Panc1 (cell line): ENCODE results near the gene SCNN1B. TPM values are rescaled to one million over a fixed set of nuclear protein-coding genes. Genes with fewer than 3 reads are reported as not detected.

ENCODE experiments used
- ATAC-seq: fragments of 200-7000 bp; cut with Tn5 transposase; 2 replicates; pipeline ENCODE4 v1.9.1; 2020; ENCODE audit warnings: mild to moderate bottlenecking, moderate library complexity
- BruUV-seq: library from RNA; stranded (reverse); fragments of 400-500 nt; replicated peaks from 2 replicates; lab custom pipeline; 2021; lab: Mats Ljungman, UMichigan
- CTCF ChIA-PET: fragments of 300-600 bp; sonication (Branson Sonifier 250); formaldehyde crosslinking; loops from one replicate; lab custom pipeline; 2022; ENCODE audit warnings: antibody characterized with exemption; lab: Charles Lee
- POLR2A ChIA-PET: fragments of 300-600 bp; sonication (Branson Sonifier 250); formaldehyde crosslinking; loops from one replicate; lab custom pipeline; 2022; ENCODE audit warnings: antibody characterized with exemption; lab: Charles Lee
- DNase-seq: peaks from one replicate; pipeline ENCODE4 v3.0.0-alpha.2; 2010; ENCODE audit warnings: low read depth, low spot score
- H3K27ac ChIP-seq: 2 replicates; pipeline ENCODE4 v1.5.1; 2011; ENCODE audit warnings: mild to moderate bottlenecking, low read length, inconsistent platforms
- H3K27me3 ChIP-seq: fragments of 200-500 bp; sonication (Bioruptor generic); 2 replicates; pipeline ENCODE4 v1.6.0; 2014; ENCODE audit warnings: low read length, inconsistent platforms; ENCODE audit not compliant: control insufficient read depth, insufficient read depth
- H3K36me3 ChIP-seq: fragments of 200-500 bp; sonication (Bioruptor generic); 2 replicates; pipeline ENCODE4 v1.5.1; 2014; ENCODE audit warnings: inconsistent platforms, mild to moderate bottlenecking, low read length, moderate library complexity; ENCODE audit not compliant: control insufficient read depth, insufficient read depth
- H3K4me1 ChIP-seq: 2 replicates; pipeline ENCODE4 v1.5.1; 2011; ENCODE audit warnings: inconsistent platforms, mild to moderate bottlenecking, low read length, moderate library complexity; ENCODE audit not compliant: control insufficient read depth, insufficient read depth
- H3K4me3 ChIP-seq, 2 experiments: 2 replicates each; pipeline ENCODE4 v1.5.1; 2011 to 2012; ENCODE audit warnings: low read depth in 2 of 2, low read length in 2 of 2, mild to moderate bottlenecking in 2 of 2, inconsistent platforms in 1 of 2, moderate library complexity in 1 of 2
- H3K9me3 ChIP-seq: fragments of 200-500 bp; sonication (Bioruptor generic); 2 replicates; pipeline ENCODE4 v1.5.1; 2014; ENCODE audit warnings: low read depth, mild to moderate bottlenecking, inconsistent platforms, low read length, moderate library complexity; ENCODE audit not compliant: control insufficient read depth, insufficient read depth
- POLR2AphosphoS5 ChIP-seq: IDR thresholded peaks from 2 replicates; pipeline ENCODE4 v1.6.1; 2012; ENCODE audit warnings: mild to moderate bottlenecking, low read depth, low read length, moderate library complexity
- SIN3A ChIP-seq: IDR thresholded peaks from 2 replicates; pipeline ENCODE4 v1.6.1; 2012; ENCODE audit warnings: low read depth, mild to moderate bottlenecking, low read length, moderate library complexity, borderline replicate concordance; ENCODE audit not compliant: insufficient read depth
- TCF7L2 ChIP-seq: IDR thresholded peaks from 2 replicates; pipeline ENCODE4 v1.6.1; 2011; ENCODE audit warnings: mild to moderate bottlenecking, low read depth, low read length, inconsistent platforms
- in situ Hi-C: cut with HindIII; loops from 2 replicates; pipeline ENCODE4 v1.10.0; 2016; ENCODE audit warnings: low sequenced_read_pairs, low pct_unique_long_range_greater_than_20kb
- intact Hi-C: fragments of 100-400 bp; cut with micrococcal nuclease; formaldehyde crosslinking; loops from one replicate; pipeline ENCODE4 v1.10.0; 2022; ENCODE audit not compliant: unreplicated experiment
- total RNA-seq: library from RNA; stranded (reverse); gene quantifications from one replicate; pipeline ENCODE4 v1.2.1, GENCODE V29; 2021; ENCODE audit not compliant: unreplicated experiment
- TF ChIP-seq, protein P1 (sequence below), 2 experiments: IDR thresholded peaks; 2 replicates each; pipeline ENCODE4 v1.6.1; 2011 to 2012; ENCODE audit warnings: low read depth in 2 of 2, control low read depth in 1 of 2, low read length in 1 of 2, mild to moderate bottlenecking in 1 of 2, moderate library complexity in 1 of 2; ENCODE audit not compliant: insufficient read depth in 1 of 2
- TF ChIP-seq, protein P2 (sequence below): fragments of 450-650 bp; IDR thresholded peaks from 2 replicates; pipeline ENCODE4 v1.5.1; 2017; ENCODE audit warnings: mild to moderate bottlenecking

The SCNN1B gene
- total RNA-seq, 1 experiment from 2014 or later: 10.7 TPM

DNA sequence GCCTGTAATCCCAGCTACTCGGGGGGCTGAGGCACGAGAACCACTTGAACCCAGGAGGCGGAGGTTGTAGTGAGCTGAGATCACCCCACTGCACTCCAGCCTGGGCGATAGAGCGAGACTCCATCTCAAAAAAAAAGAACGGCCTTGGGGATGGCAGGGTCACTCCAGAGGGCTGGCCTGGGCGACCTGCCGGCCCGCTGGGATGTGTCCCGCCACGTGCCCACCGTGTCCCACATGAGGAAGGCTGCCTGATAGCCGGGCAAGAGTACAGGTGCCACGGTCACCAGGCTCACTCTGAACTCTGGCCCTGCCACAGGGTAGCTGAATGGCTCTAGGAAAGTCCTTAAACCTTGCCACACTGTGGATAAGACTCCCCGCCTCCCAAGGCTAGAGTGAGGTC, 83.3 kb downstream of the SCNN1B start:
- in situ Hi-C loops: no loop called here
- CTCF ChIA-PET: interaction anchor here (0.6 kb wide), 1 partner anchor 335 kb away, joined by 4 read pairs; no protein-coding TSS in a partner anchor
- POLR2A ChIA-PET: interaction anchor here (0.7 kb wide), 1 partner anchor 88 kb away, joined by 3 read pairs; no protein-coding TSS in a partner anchor

DNA sequence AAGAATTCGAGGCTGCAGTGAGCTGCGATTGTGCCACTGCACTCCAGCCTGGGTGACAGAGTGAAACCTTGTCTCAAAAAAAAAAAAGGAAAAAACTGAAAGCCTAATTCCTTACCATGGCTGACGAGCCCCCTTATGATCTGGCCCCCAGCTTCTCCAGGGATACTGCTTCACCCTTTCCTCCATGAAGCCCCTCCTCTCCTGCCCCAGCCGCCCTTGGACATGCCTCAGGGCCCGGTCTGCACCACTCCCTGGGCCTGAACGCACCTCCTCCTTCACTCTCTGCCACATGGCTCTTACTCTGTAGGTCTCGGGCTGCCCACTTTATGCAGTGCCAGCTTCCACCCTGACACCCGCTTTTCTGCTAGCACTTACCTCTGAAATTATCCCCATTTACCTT, 85.6 kb downstream of the SCNN1B start:
- ATAC-seq (no peak), DNase-seq (no peak)
- TF ChIP-seq SIN3A: no peak
- TF ChIP-seq, protein P1, sequence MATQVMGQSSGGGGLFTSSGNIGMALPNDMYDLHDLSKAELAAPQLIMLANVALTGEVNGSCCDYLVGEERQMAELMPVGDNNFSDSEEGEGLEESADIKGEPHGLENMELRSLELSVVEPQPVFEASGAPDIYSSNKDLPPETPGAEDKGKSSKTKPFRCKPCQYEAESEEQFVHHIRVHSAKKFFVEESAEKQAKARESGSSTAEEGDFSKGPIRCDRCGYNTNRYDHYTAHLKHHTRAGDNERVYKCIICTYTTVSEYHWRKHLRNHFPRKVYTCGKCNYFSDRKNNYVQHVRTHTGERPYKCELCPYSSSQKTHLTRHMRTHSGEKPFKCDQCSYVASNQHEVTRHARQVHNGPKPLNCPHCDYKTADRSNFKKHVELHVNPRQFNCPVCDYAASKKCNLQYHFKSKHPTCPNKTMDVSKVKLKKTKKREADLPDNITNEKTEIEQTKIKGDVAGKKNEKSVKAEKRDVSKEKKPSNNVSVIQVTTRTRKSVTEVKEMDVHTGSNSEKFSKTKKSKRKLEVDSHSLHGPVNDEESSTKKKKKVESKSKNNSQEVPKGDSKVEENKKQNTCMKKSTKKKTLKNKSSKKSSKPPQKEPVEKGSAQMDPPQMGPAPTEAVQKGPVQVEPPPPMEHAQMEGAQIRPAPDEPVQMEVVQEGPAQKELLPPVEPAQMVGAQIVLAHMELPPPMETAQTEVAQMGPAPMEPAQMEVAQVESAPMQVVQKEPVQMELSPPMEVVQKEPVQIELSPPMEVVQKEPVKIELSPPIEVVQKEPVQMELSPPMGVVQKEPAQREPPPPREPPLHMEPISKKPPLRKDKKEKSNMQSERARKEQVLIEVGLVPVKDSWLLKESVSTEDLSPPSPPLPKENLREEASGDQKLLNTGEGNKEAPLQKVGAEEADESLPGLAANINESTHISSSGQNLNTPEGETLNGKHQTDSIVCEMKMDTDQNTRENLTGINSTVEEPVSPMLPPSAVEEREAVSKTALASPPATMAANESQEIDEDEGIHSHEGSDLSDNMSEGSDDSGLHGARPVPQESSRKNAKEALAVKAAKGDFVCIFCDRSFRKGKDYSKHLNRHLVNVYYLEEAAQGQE (IDR thresholded peaks at IDR 0.05; ENCODE audit: insufficient read depth in 1 of 2, low read depth in 2 of 2, low read length in 1 of 2): no peak
- no peak for TF ChIP-seq TCF7L2
- TF ChIP-seq, protein P2, sequence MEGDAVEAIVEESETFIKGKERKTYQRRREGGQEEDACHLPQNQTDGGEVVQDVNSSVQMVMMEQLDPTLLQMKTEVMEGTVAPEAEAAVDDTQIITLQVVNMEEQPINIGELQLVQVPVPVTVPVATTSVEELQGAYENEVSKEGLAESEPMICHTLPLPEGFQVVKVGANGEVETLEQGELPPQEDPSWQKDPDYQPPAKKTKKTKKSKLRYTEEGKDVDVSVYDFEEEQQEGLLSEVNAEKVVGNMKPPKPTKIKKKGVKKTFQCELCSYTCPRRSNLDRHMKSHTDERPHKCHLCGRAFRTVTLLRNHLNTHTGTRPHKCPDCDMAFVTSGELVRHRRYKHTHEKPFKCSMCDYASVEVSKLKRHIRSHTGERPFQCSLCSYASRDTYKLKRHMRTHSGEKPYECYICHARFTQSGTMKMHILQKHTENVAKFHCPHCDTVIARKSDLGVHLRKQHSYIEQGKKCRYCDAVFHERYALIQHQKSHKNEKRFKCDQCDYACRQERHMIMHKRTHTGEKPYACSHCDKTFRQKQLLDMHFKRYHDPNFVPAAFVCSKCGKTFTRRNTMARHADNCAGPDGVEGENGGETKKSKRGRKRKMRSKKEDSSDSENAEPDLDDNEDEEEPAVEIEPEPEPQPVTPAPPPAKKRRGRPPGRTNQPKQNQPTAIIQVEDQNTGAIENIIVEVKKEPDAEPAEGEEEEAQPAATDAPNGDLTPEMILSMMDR: no peak
- TF ChIP-seq POLR2AphosphoS5: no peak
- CTCF ChIA-PET: interaction anchor here (0.7 kb wide), 1 partner anchor 590 kb away, joined by 5 read pairs; no protein-coding TSS in a partner anchor
- intact Hi-C loops: no loop called here
- in situ Hi-C loops: no loop called here
- Histone ChIP-seq H3K4me3 (no peak overlapping the region), H3K4me1 (no peaks in the 10 kb centered on the region), H3K36me3 (no peaks in the 10 kb centered on the region), H3K27me3 (no peaks in the 10 kb centered on the region), H3K27ac (no peak overlapping the region; the same call in 1 of the 2 replicates), H3K9me3 (no peaks in the 10 kb centered on the region)
- POLR2A ChIA-PET: no interaction called here
- BruUV-seq: no TSS peak

More for the DNA sequence above, 83.3 kb downstream of the SCNN1B start:
- intact Hi-C loops: no loop called here
- Histone ChIP-seq H3K36me3 (no peaks in the 10 kb centered on the region), H3K4me3 (no peak overlapping the region), H3K27me3 (no peaks in the 10 kb centered on the region), H3K27ac (no peak overlapping the region), H3K9me3 (no peaks in the 10 kb centered on the region), H3K4me1 (no peaks in the 10 kb centered on the region)
- ATAC-seq (no peak), DNase-seq (no peak)
- BruUV-seq: no TSS peak
- no peak for TF ChIP-seq TCF7L2
- TF ChIP-seq, protein P1 (IDR thresholded peaks at IDR 0.05; ENCODE audit: insufficient read depth in 1 of 2, low read depth in 2 of 2, low read length in 1 of 2): no peak
- no peak for TF ChIP-seq POLR2AphosphoS5
- no peak for TF ChIP-seq SIN3A
- TF ChIP-seq, protein P2: no peak
